RCC 7860 (cell line): ENCODE measurements around the gene GATA6.
A peak's percentile ranks its signal among the peaks of the same experiment; 100 is the strongest.
"Not testable (repeated sequence)": the region's sequence is repeated elsewhere in the genome, so short reads cannot be mapped to it uniquely, and the experiment has no call there.

Experiments
- DNase-seq: peaks from one replicate; pipeline ENCODE4 v3.0.0-alpha.2; 2015; ENCODE audit warnings: low spot score
- FAIRE-seq: peaks from 2 replicates; lab custom pipeline; 2012; peaks lifted over from hg19 to GRCh38; lab: Jason Lieb, UNC

The GATA6 gene

GRCh38 chr18:22203536-22204213, 34.3 kb downstream of the GATA6 start:
- FAIRE-seq, result no peak

GRCh38 chr18:22204214-22204536, 34.8 kb downstream of the GATA6 start:
- no peak for DNase-seq
- no peak for FAIRE-seq

More at GRCh38 chr18:22203536-22204213, 34.3 kb downstream of the GATA6 start:
- no peak for DNase-seq

- FAIRE-seq, result no peak
- DNase-seq, result no peak
Observed at GRCh38 chr18:22204996-22205395, 35.6 kb downstream of the GATA6 start.

GRCh38 chr18:22207021-22207758, 37.8 kb downstream of the GATA6 start:
- DNase-seq, result no peak
- no peak for FAIRE-seq

GRCh38 chr18:22210311-22210754, 40.9 kb downstream of the GATA6 start:
- FAIRE-seq (peak; percentile 97), DNase-seq (peak; percentile 83)

- FAIRE-seq (no peak), DNase-seq (no peak)
Observed at GRCh38 chr18:22211657-22212056, 42.3 kb downstream of the GATA6 start.

GRCh38 chr18:22213333-22213973, 44.1 kb downstream of the GATA6 start:
- FAIRE-seq (peak; percentile 94), DNase-seq (peak; percentile 94)

- FAIRE-seq, result peak; percentile 42
- peak; percentile 21 for DNase-seq
Observed at GRCh38 chr18:22214731-22215528, 45.5 kb downstream of the GATA6 start.

- DNase-seq (no peak), FAIRE-seq (no peak)
Observed at GRCh38 chr18:22218835-22219234, 49.4 kb downstream of the GATA6 start.

- FAIRE-seq (no peak), DNase-seq (no peak)
Observed at GRCh38 chr18:22219568-22220355, 50.4 kb downstream of the GATA6 start.

GRCh38 chr18:22220585-22220984, 51.2 kb downstream of the GATA6 start:
- FAIRE-seq, DNase-seq: not testable (repeated sequence)

GRCh38 chr18:22221350-22221749, 52.0 kb downstream of the GATA6 start:
- FAIRE-seq (no peak), DNase-seq (no peak)

- peak; percentile 90 for FAIRE-seq
Observed at GRCh38 chr18:22223254-22223964, 54.0 kb downstream of the GATA6 start.

GRCh38 chr18:22223965-22224322, 54.6 kb downstream of the GATA6 start:
- no peak for FAIRE-seq
- no peak for DNase-seq

More at GRCh38 chr18:22223254-22223964, 54.0 kb downstream of the GATA6 start:
- peak; percentile 83 for DNase-seq

GRCh38 chr18:22224339-22224738, 55.0 kb downstream of the GATA6 start:
- no peak for DNase-seq
- no peak for FAIRE-seq

- no peak for FAIRE-seq
- DNase-seq, result no peak
Observed at GRCh38 chr18:22226801-22227200, 57.4 kb downstream of the GATA6 start.

GRCh38 chr18:22228976-22229375, 59.6 kb downstream of the GATA6 start:
- FAIRE-seq (no peak), DNase-seq (peak; percentile 40)

GRCh38 chr18:22229456-22230124, 60.2 kb downstream of the GATA6 start:
- no peak for FAIRE-seq
- DNase-seq, result no peak

- no peak for FAIRE-seq
- DNase-seq, result peak; percentile 86
Observed at GRCh38 chr18:22230471-22230945, 61.1 kb downstream of the GATA6 start.
